NB4 (cell line): ENCODE measurements around the gene HLA-DRB1.

Source experiments
- DNase-seq: peaks from one replicate; pipeline ENCODE4 v3.0.0; 2010; ENCODE audit warnings: low read depth
- H3K4me3 ChIP-seq: one replicate; pipeline ENCODE4 v1.5.1; 2011; ENCODE audit warnings: mild to moderate bottlenecking, low read depth, low read length, moderate library complexity
- CTCF ChIP-seq: IDR thresholded peaks from one replicate; pipeline ENCODE4 v1.5.1; 2012; ENCODE audit warnings: low read depth, low read length
- MAX ChIP-seq: IDR thresholded peaks from 2 replicates; pipeline ENCODE4 v1.6.1; 2011; ENCODE audit warnings: low read depth, low read length
- MYC ChIP-seq: IDR thresholded peaks from 2 replicates; pipeline ENCODE4 v1.6.1; 2011; ENCODE audit warnings: low read depth, low read length
- POLR2A ChIP-seq: IDR thresholded peaks from 2 replicates; pipeline ENCODE4 v1.6.1; 2011; ENCODE audit warnings: mild to moderate bottlenecking; ENCODE audit not compliant: insufficient read length; ENCODE audit errors: extremely low read depth

HLA-DRB1 gene

GRCh38 chr6:32570363-32570905 lies 19.2 kb downstream of the HLA-DRB1 start:
- DNase-seq, result no peak
- TF ChIP-seq CTCF (no peak), POLR2A (no peak), MAX (no peak), MYC (no peak)
- no peak overlapping the region for H3K4me3 ChIP-seq

- no peak overlapping the region for H3K4me3 ChIP-seq
- DNase-seq, result no peak
- no peak for TF ChIP-seq POLR2A
- no peak for TF ChIP-seq MAX
- no peak for TF ChIP-seq CTCF
- no peak for TF ChIP-seq MYC
Measured at GRCh38 chr6:32568561-32568960, 21.1 kb downstream of the HLA-DRB1 start.

GRCh38 chr6:32566957-32567356 lies 22.7 kb downstream of the HLA-DRB1 start:
- DNase-seq, result no peak
- no peak for TF ChIP-seq POLR2A
- no peak for TF ChIP-seq CTCF
- no peak overlapping the region for H3K4me3 ChIP-seq

- TF ChIP-seq MAX (no peak), POLR2A (no peak), MYC (no peak), CTCF (no peak)
- no peak for DNase-seq
- no peak overlapping the region for H3K4me3 ChIP-seq
Measured at GRCh38 chr6:32565511-32565910, 24.1 kb downstream of the HLA-DRB1 start.

- H3K4me3 ChIP-seq, result no peak overlapping the region
- no peak for DNase-seq
- TF ChIP-seq CTCF (no peak), MYC (no peak), POLR2A (no peak), MAX (no peak)
Measured at GRCh38 chr6:32562940-32563339, 26.7 kb downstream of the HLA-DRB1 start.

GRCh38 chr6:32559747-32560146 lies 29.9 kb downstream of the HLA-DRB1 start:
- DNase-seq, result no peak
- TF ChIP-seq POLR2A (no peak), MYC (no peak), MAX (no peak), CTCF (no peak)
- H3K4me3 ChIP-seq, result no peak overlapping the region
